Stimulated activated naive CD8-positive, alpha-beta T cell treated with anti-CD3 and anti-CD28 coated beads, Interleukin-15, Interleukin-2, amounts not matched to agents 100 ng/mL and 50 ng/mL, for 24 hours (primary cell): ENCODE measurements around the gene SELENON.
"Not testable (repeated sequence)": the region's sequence is repeated elsewhere in the genome, so short reads cannot be mapped to it uniquely, and the experiment has no call there.

Experiments used
- H3K27ac Mint-ChIP-seq: one replicate; pipeline ENCODE4 v1.8.0; 2021; ENCODE audit warnings: mild to moderate bottlenecking, mixed read lengths
- H3K27me3 Mint-ChIP-seq: one replicate; pipeline ENCODE4 v1.8.0; 2021; ENCODE audit warnings: mixed read lengths
- H3K36me3 Mint-ChIP-seq: one replicate; pipeline ENCODE4 v1.8.0; 2021; ENCODE audit warnings: low read depth, mixed read lengths
- H3K4me1 Mint-ChIP-seq: one replicate; pipeline ENCODE4 v1.8.0; 2021; ENCODE audit warnings: low read depth, mixed read lengths
- H3K4me3 Mint-ChIP-seq: one replicate; pipeline ENCODE4 v1.8.0; 2021; ENCODE audit warnings: mild to moderate bottlenecking, mixed read lengths
- H3K9me3 Mint-ChIP-seq: one replicate; pipeline ENCODE4 v1.8.0; 2021; ENCODE audit warnings: mixed read lengths

The SELENON gene

DNA sequence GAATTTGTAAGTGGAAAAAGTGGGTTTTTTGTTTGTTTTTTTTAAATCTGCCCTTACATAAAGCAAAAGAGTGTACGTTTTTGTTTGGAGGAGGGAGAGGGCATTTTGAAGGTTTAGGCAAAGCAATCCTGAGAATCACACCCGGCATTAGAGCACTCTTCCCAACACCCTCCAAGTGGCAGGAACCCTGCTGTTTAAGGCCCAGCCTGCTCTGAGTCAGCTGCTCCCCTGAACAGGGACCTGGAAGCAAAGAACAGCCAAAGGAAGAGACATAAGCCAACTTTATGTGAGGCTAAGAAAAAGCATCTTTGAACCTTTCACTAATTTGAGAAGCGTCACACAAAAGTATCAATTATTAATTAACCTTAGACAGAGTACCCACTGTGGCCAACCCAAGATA is 36.7 kb downstream of the SELENON start:
- H3K27ac Mint-ChIP-seq: no peak overlapping the region
- no peaks in the 10 kb centered on the region for H3K27me3 Mint-ChIP-seq
- peaks cover 40% of the 10 kb centered on the region for H3K36me3 Mint-ChIP-seq
- H3K4me1 Mint-ChIP-seq: no peaks in the 10 kb centered on the region
- no peak overlapping the region for H3K4me3 Mint-ChIP-seq
- peaks cover 5% of the 10 kb centered on the region for H3K9me3 Mint-ChIP-seq

GRCh38 chr1:25837262-25837875 is 37.4 kb downstream of the SELENON start:
- Mint-ChIP-seq H3K27me3 (no peaks in the 10 kb centered on the region), H3K36me3 (peaks cover 36% of the 10 kb centered on the region), H3K9me3 (peaks cover 5% of the 10 kb centered on the region), H3K4me3 (no peak overlapping the region), H3K4me1 (no peaks in the 10 kb centered on the region), H3K27ac (no peak overlapping the region)

GRCh38 chr1:25839808-25840207 is 39.8 kb downstream of the SELENON start:
- not testable (repeated sequence) for H3K9me3 Mint-ChIP-seq, H3K27ac Mint-ChIP-seq, H3K27me3 Mint-ChIP-seq, H3K4me1 Mint-ChIP-seq, H3K4me3 Mint-ChIP-seq
- H3K36me3 Mint-ChIP-seq: peaks cover 25% of the 10 kb centered on the region

DNA sequence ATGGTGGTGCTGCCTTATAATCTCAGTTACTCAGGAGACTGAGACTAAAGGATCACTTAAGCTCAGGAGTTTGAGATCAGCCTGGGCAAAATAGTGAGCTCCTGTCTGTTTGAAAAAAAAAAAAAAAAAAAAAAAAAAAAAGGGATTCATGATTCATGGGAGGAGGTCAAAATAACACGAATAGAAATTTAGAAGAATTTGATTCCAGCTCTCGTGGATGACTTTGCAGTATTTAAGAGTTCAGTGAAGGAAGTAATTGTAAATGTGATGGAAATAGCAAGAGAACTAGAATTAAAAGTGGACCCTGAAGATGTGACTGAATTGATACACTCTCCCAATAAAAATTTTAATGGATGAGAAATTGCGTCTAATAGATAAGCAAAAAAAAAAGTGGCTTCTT is 43.5 kb downstream of the SELENON start:
- H3K4me1 Mint-ChIP-seq: no peaks in the 10 kb centered on the region
- no peaks in the 10 kb centered on the region for H3K27me3 Mint-ChIP-seq
- H3K27ac Mint-ChIP-seq: no peak overlapping the region
- no peak overlapping the region for H3K4me3 Mint-ChIP-seq
- H3K36me3 Mint-ChIP-seq: peaks cover 9% of the 10 kb centered on the region
- peaks cover 5% of the 10 kb centered on the region for H3K9me3 Mint-ChIP-seq

- no peaks in the 10 kb centered on the region for H3K4me1 Mint-ChIP-seq
- H3K27ac Mint-ChIP-seq: peak overlapping the region; percentile 49
These were observed 44.7 kb downstream of the SELENON start for GRCh38 chr1:25844536-25845337.

DNA sequence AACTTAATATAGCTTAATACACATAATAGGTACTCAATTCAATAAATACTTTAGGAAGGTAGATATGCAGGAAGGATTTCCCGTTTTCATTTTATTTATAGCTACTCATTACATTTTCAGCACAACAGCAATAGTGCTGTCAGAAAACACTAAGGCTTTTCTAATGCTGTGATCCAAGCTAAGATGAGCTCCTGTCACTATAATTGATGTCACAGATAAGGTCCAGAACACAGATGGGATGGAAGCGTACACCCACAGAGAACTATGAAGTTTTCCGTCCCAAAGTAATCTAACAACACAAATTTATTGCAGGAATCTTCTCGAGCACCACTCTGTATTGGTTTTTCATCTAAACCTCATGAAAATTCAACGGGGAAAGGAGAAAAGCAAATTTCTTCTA is 45.7 kb downstream of the SELENON start:
- Mint-ChIP-seq H3K27me3 (no peaks in the 10 kb centered on the region), H3K9me3 (no peaks in the 10 kb centered on the region), H3K36me3 (peaks cover 1% of the 10 kb centered on the region), H3K4me3 (no peak overlapping the region), H3K4me1 (no peaks in the 10 kb centered on the region), H3K27ac (no peak overlapping the region)

More at GRCh38 chr1:25844536-25845337, 44.7 kb downstream of the SELENON start:
- H3K4me3 Mint-ChIP-seq: no peak overlapping the region
- H3K27me3 Mint-ChIP-seq: no peaks in the 10 kb centered on the region
- peaks cover 5% of the 10 kb centered on the region for H3K9me3 Mint-ChIP-seq
- peaks cover 8% of the 10 kb centered on the region for H3K36me3 Mint-ChIP-seq

GRCh38 chr1:25847929-25848328 is 47.9 kb downstream of the SELENON start:
- H3K27me3 Mint-ChIP-seq: no peaks in the 10 kb centered on the region
- H3K4me3 Mint-ChIP-seq: no peak overlapping the region
- no peak overlapping the region for H3K27ac Mint-ChIP-seq
- H3K9me3 Mint-ChIP-seq: no peaks in the 10 kb centered on the region
- H3K36me3 Mint-ChIP-seq: peaks cover 4% of the 10 kb centered on the region
- no peaks in the 10 kb centered on the region for H3K4me1 Mint-ChIP-seq

DNA sequence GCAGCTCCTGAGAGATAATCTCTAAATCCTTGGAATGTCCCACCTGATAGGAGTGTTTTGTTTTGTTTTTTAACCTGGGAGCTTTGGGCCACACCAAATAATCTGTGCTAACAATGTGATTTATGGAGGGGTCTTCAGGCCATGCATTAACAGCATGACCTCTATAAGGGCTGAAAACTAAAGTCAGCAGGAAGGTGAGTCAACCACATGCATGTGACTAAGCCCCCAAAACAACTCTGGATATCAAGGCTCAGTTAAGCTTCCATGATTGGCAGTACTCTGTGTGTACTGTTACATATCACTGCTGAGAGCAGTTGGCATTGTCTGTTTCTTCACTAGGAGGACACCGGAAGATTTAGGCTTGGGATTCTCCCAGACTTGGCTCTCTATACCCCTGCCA is 48.5 kb downstream of the SELENON start:
- Mint-ChIP-seq H3K9me3 (no peaks in the 10 kb centered on the region), H3K36me3 (peaks cover 4% of the 10 kb centered on the region)

GRCh38 chr1:25854554-25854953 is 54.6 kb downstream of the SELENON start:
- H3K4me1 Mint-ChIP-seq: peaks cover 9% of the 10 kb centered on the region
- no peaks in the 10 kb centered on the region for H3K9me3 Mint-ChIP-seq
- no peak overlapping the region for H3K27ac Mint-ChIP-seq
- no peaks in the 10 kb centered on the region for H3K27me3 Mint-ChIP-seq
- H3K4me3 Mint-ChIP-seq: no peak overlapping the region
- H3K36me3 Mint-ChIP-seq: peaks cover 8% of the 10 kb centered on the region

More for the DNA sequence above, 48.5 kb downstream of the SELENON start:
- Mint-ChIP-seq H3K27me3 (no peaks in the 10 kb centered on the region), H3K4me3 (no peak overlapping the region), H3K4me1 (no peaks in the 10 kb centered on the region), H3K27ac (no peak overlapping the region)

DNA sequence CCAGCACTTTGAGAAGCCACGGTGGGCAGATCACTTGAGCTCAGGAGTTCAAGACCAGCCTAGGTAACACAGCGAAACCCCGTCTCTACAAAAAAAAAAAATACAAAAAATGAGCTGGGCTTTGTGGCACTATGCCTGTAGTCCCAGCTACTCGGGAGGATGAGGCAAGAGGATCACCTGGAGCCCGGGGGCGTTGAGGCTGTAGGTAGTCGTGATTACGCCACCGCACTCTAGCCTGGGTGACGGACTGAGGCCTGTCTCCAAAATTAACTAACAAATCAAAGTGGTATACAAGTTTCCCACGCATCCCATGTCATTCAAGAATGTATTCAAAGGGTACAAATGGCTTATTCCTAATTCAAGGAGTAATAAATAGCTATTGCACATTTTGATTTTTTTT is 56.9 kb downstream of the SELENON start:
- H3K4me3 Mint-ChIP-seq: no peak overlapping the region
- H3K27me3 Mint-ChIP-seq: no peaks in the 10 kb centered on the region
- no peak overlapping the region for H3K27ac Mint-ChIP-seq
- no peaks in the 10 kb centered on the region for H3K9me3 Mint-ChIP-seq
- peaks cover 21% of the 10 kb centered on the region for H3K4me1 Mint-ChIP-seq
- peaks cover 4% of the 10 kb centered on the region for H3K36me3 Mint-ChIP-seq

- H3K27me3 Mint-ChIP-seq: no peaks in the 10 kb centered on the region
- H3K9me3 Mint-ChIP-seq: no peaks in the 10 kb centered on the region
- peak overlapping the region; percentile 93 for H3K4me3 Mint-ChIP-seq
- H3K4me1 Mint-ChIP-seq: peaks cover 21% of the 10 kb centered on the region
- peaks cover 9% of the 10 kb centered on the region for H3K36me3 Mint-ChIP-seq
- peak overlapping the region; percentile 91 for H3K27ac Mint-ChIP-seq
These were observed 58.5 kb downstream of the SELENON start for GRCh38 chr1:25858494-25858893.

DNA sequence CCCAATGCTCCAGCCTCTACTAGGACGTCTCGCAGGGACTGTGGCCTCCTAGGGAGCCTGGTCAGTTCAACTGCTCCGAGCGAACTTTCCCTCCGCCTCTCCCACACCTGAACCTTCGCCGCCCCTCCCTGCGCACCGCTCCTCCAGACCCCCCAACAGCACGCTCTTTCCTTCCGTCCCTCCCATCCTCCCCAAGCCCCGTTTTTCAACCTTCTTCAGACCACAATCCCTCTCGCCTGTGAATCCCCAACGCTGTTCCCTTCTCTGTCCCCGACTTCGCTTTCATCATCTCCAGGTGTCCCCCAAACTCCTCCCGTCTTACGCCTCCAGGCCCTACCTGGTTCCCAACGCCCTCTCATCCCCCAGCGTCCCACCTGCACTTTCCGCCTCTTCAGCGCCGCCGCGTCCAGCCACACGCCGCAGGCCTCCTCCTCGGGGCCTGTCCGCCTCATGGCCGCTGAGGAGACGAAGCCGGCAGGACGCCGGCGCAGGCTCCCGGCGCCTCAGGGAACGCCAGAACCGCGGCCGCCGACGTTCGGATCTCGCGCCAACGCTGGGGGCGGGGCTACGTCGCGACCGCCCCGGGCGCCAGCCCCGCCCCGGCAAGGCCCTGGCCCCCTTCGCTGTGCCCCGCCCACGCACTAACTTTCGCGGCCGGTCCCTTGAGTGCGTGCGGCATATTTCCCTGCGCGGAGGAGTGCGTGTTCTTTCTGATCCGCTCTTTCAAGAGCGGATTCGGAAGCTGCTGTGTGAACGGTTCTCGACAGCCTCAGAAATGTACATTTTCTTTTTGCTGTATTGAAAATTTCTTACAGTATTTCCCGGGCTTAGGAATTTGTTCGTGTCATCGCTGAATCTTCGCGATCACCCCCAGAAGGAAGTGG is 59.2 kb downstream of the SELENON start, which contains the start of gene AUNIP:
AUNIP (minus strand) TSS at position 552 of the 884 bp plus-strand sequence; CDS start at position 452, 100 bp downstream.
- Mint-ChIP-seq H3K4me3 (peak within 1 kb of the TSS; percentile 93), H3K36me3 (peaks cover 9% of the 10 kb centered on the region), H3K9me3 (no peaks in the 10 kb centered on the region), H3K4me1 (peaks cover 21% of the 10 kb centered on the region), H3K27me3 (no peaks in the 10 kb centered on the region), H3K27ac (peak within 1 kb of the TSS; percentile 91)

DNA sequence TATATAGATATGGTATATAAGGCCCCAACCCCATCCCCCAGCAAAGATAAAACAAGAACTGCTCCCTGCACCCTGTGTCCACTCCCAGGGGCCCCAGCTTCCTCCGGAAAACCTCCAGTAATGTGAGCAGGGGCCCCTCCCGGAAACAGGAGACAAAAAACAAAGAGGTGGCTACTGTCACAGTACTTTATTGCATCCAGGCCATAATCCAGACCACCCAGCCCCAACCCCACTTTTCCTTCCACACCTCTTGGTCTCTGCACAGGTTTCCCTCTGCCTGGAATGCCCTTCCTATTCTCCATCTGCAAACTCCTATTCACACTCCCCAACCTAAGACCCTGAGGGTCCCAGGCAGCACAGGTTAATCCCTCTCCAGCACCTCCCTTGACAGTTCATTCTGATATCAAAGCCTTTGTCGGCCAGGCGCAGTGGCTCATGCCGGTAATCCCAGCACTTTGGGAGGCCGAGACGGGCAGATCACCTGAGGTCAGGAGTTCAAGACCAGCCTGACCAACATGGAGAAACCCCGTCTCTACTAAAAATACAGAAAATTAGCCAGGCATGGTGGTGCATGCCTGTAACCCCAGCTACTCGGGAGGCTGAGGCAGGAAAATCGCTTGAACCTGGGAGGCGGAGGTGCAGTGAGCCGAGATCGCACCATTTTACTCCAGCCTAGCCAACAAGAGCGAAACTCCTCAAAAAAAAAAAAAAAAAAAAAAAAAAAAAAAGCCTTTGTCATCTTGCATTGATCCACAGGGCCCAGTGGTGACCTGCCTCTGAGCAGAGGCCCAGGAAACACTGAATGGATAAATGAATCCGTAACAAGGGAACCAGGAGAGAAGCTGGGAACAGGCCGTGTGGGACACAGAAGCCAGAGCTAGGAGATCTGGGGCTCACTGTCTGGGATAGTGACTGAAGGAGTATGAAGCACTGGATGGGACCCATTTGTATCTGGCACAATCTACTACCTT is 61.6 kb downstream of the SELENON start:
- Mint-ChIP-seq H3K27ac (peak overlapping the region; percentile 16), H3K9me3 (no peaks in the 10 kb centered on the region), H3K4me1 (peaks cover 21% of the 10 kb centered on the region), H3K4me3 (peak overlapping the region; percentile 32), H3K27me3 (no peaks in the 10 kb centered on the region), H3K36me3 (peaks cover 7% of the 10 kb centered on the region)
